GM12892 (cell line): ENCODE results near the gene PHLPP1.

Source experiments
- POLR2A ChIP-seq: IDR thresholded peaks from 2 replicates; pipeline ENCODE4 v1.6.1; 2011; ENCODE audit warnings: low read depth, low read length, control low read depth
- POLR2AphosphoS5 ChIP-seq: IDR thresholded peaks from 2 replicates; pipeline ENCODE4 v1.6.1; 2011; ENCODE audit warnings: low read depth, low read length, control low read depth

DNA sequence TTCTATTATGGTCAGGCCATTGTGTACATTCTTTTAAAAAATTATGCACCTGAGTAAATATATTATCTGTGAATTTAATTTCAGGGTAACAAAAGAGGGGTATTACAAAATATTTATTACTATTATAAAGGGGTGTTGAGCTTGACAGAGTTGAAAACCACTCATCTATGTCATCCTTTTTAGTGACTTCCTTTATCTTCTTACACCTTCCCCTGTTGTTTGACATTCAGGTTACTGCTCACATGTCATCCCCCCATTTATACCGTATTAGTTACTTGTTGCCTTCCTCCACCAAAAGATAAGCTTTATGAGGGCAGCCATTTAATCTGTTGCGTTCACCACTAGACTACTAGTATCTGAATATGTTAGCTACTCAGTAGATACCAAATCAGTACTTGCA, 313.0 kb downstream of the PHLPP1 start:
- TF ChIP-seq POLR2AphosphoS5 (no peak), POLR2A (no peak)
